Kidney epithelial cell (primary cell): ENCODE measurements around the gene CDH1. TPM values are rescaled to one million over a fixed set of nuclear protein-coding genes. Genes with fewer than 3 reads are reported as not detected.

ENCODE experiments used
- DNase-seq: peaks from one replicate; pipeline ENCODE4 v3.0.0-alpha.2; 2010; ENCODE audit warnings: low read depth
- H3K27me3 ChIP-seq: 2 replicates; pipeline ENCODE4 v1.6.0; 2011; ENCODE audit warnings: low read length; ENCODE audit not compliant: control insufficient read depth, insufficient read depth
- H3K36me3 ChIP-seq: 2 replicates; pipeline ENCODE4 v1.5.1; 2011; ENCODE audit warnings: low read length; ENCODE audit not compliant: control insufficient read depth, insufficient read depth
- H3K4me3 ChIP-seq: 2 replicates; pipeline ENCODE4 v1.5.1; 2011; ENCODE audit warnings: low read depth, mild to moderate bottlenecking, control low read depth, low read length
- CTCF ChIP-seq: IDR thresholded peaks from 2 replicates; pipeline ENCODE4 v1.5.1; 2011; ENCODE audit warnings: mild to moderate bottlenecking, moderate library complexity, low read length, control low read depth, inconsistent platforms; ENCODE audit not compliant: insufficient read depth, poor library complexity, severe bottlenecking
- total RNA-seq: library from RNA; depleted of rRNA; stranded (reverse); fragments of >200 nt; gene quantifications from 2 replicates; pipeline ENCODE4 v1.2.3, GENCODE V29; 2015

Gene CDH1
- total RNA-seq, 1 donor from 2014 or later, result 85.8 TPM

GRCh38 chr16:68869492-68870088, 132.5 kb downstream of the CDH1 start:
- no peak for DNase-seq
- Histone ChIP-seq H3K4me3 (no peak overlapping the region), H3K36me3 (no peaks in the 10 kb centered on the region), H3K27me3 (no peaks in the 10 kb centered on the region)
- TF ChIP-seq CTCF, result no peak

GRCh38 chr16:68873635-68874471, 136.8 kb downstream of the CDH1 start:
- no peak for TF ChIP-seq CTCF

GRCh38 chr16:68875871-68876270, 138.8 kb downstream of the CDH1 start:
- DNase-seq, result no peak
- no peak overlapping the region for H3K4me3 ChIP-seq

More at GRCh38 chr16:68873635-68874471, 136.8 kb downstream of the CDH1 start:
- no peak for DNase-seq
- no peaks in the 10 kb centered on the region for H3K27me3 ChIP-seq
- H3K36me3 ChIP-seq, result no peaks in the 10 kb centered on the region
- no peak overlapping the region for H3K4me3 ChIP-seq

GRCh38 chr16:68883685-68884084, 146.6 kb downstream of the CDH1 start:
- H3K36me3 ChIP-seq, result peaks cover 1% of the 10 kb centered on the region
- H3K27me3 ChIP-seq, result no peaks in the 10 kb centered on the region
- no peak for DNase-seq
- TF ChIP-seq CTCF, result no peak
- no peak overlapping the region for H3K4me3 ChIP-seq

More at GRCh38 chr16:68875871-68876270, 138.8 kb downstream of the CDH1 start:
- H3K36me3 ChIP-seq, result no peaks in the 10 kb centered on the region
- H3K27me3 ChIP-seq, result no peaks in the 10 kb centered on the region
- no peak for TF ChIP-seq CTCF

- Histone ChIP-seq H3K36me3 (peaks cover 1% of the 10 kb centered on the region), H3K4me3 (no peak overlapping the region), H3K27me3 (no peaks in the 10 kb centered on the region)
- TF ChIP-seq CTCF, result no peak
- DNase-seq, result no peak
Measured at GRCh38 chr16:68884401-68884800, 147.3 kb downstream of the CDH1 start.

Other genes with a start within 250 kb of the CDH1 start
- 49.2 and 57.7 TPM in 2 replicates for gene ZFP90, start 198.0 kb upstream of the CDH1 start, total RNA-seq
- gene CDH3, start 92.0 kb upstream of the CDH1 start, total RNA-seq, result 173 and 201 TPM in 2 replicates
- gene TANGO6, start 106.2 kb downstream of the CDH1 start, total RNA-seq, result 10.9 and 15.8 TPM in 2 replicates